PC-3 (cell line): ENCODE results near the gene KRTAP29-1. TPM values are rescaled to one million over a fixed set of nuclear protein-coding genes. Genes with fewer than 3 reads are reported as not detected.
A peak's percentile ranks its signal among the peaks of the same experiment; 100 is the strongest.

ENCODE experiments used
- ATAC-seq: fragments of 200-7000 bp; cut with Tn5 transposase; 2 replicates; pipeline ENCODE4 v1.9.1; 2020; ENCODE audit warnings: mild to moderate bottlenecking, moderate library complexity
- BruUV-seq: library from RNA; stranded (reverse); fragments of 400-500 nt; replicated peaks from 2 replicates; lab custom pipeline; 2021; lab: Mats Ljungman, UMichigan
- CTCF ChIA-PET: fragments of 300-600 bp; sonication (Branson Sonifier 250); formaldehyde crosslinking; loops from one replicate; lab custom pipeline; 2022; ENCODE audit warnings: antibody characterized with exemption; lab: Charles Lee
- POLR2A ChIA-PET: fragments of 300-600 bp; sonication (Branson Sonifier 250); formaldehyde crosslinking; loops from one replicate; lab custom pipeline; 2022; ENCODE audit warnings: antibody characterized with exemption; ENCODE audit not compliant: unreplicated experiment; lab: Charles Lee
- DNase-seq: peaks from one replicate; pipeline ENCODE4 v3.0.0-alpha.2; 2015
- H2AFZ ChIP-seq: fragments of 300-600 bp; sonication (generic); 2 replicates; pipeline ENCODE4 v1.6.0; 2016; ENCODE audit warnings: antibody characterized with exemption, low read length
- H3F3A ChIP-seq: fragments of 300-600 bp; sonication (generic); one replicate; pipeline ENCODE4 v1.6.0; 2017; ENCODE audit warnings: antibody characterized with exemption, low read length, control low read depth, mild to moderate bottlenecking; ENCODE audit not compliant: unreplicated experiment
- H3K27ac ChIP-seq: fragments of 300-600 bp; sonication (generic); 2 replicates; pipeline ENCODE4 v1.5.1; 2016; ENCODE audit warnings: mild to moderate bottlenecking, low read length
- H3K27me3 ChIP-seq: fragments of 300-600 bp; sonication (generic); 2 replicates; pipeline ENCODE4 v1.6.1; 2016; ENCODE audit warnings: low read length, mixed read lengths
- H3K36me3 ChIP-seq: fragments of 300-600 bp; sonication (generic); 2 replicates; pipeline ENCODE4 v1.6.1; 2016; ENCODE audit warnings: low read depth, mixed run types, low read length, mixed read lengths
- H3K4me1 ChIP-seq: fragments of 300-600 bp; sonication (generic); 2 replicates; pipeline ENCODE4 v1.5.1; 2016; ENCODE audit warnings: low read length; ENCODE audit not compliant: insufficient read depth
- H3K4me2 ChIP-seq: fragments of 300-600 bp; sonication (generic); 2 replicates; pipeline ENCODE4 v1.6.0; 2016; ENCODE audit warnings: low read length
- H3K4me3 ChIP-seq: fragments of 300-600 bp; sonication (generic); 2 replicates; pipeline ENCODE4 v1.5.1; 2016; ENCODE audit warnings: mild to moderate bottlenecking, low read length, mixed read lengths
- H3K79me2 ChIP-seq: fragments of 300-600 bp; sonication (generic); 2 replicates; pipeline ENCODE4 v1.6.1; 2017; ENCODE audit warnings: low read length, mixed read lengths
- H3K9ac ChIP-seq: fragments of 300-600 bp; sonication (generic); 2 replicates; pipeline ENCODE4 v1.6.0; 2016; ENCODE audit warnings: mild to moderate bottlenecking, low read length
- H3K9me2 ChIP-seq: fragments of 300-600 bp; sonication (generic); replicated peaks from 2 replicates; pipeline ENCODE4 v1.6.1; 2016; ENCODE audit warnings: mixed run types, low read length, mixed read lengths
- H3K9me3 ChIP-seq: fragments of 300-600 bp; sonication (generic); 2 replicates; pipeline ENCODE4 v1.6.1; 2016; ENCODE audit warnings: low read length, mixed read lengths
- H4K20me1 ChIP-seq: fragments of 300-600 bp; sonication (generic); 2 replicates; pipeline ENCODE4 v1.6.1; 2016; ENCODE audit warnings: low read length, mixed read lengths
- CTCF ChIP-seq: fragments of 300-600 bp; sonication (generic); conservative IDR thresholded peaks from 2 replicates; pipeline ENCODE4 v1.5.1; 2017; ENCODE audit warnings: antibody characterized with exemption, low read depth, mild to moderate bottlenecking, low read length
- EZH2 ChIP-seq: fragments of 300-600 bp; sonication (generic); IDR thresholded peaks from one replicate; pipeline ENCODE4 v1.6.1; 2017; ENCODE audit warnings: antibody characterized with exemption, mild to moderate bottlenecking, low read length; ENCODE audit not compliant: unreplicated experiment
- EZH2phosphoT487 ChIP-seq: fragments of 300-600 bp; sonication (generic); IDR thresholded peaks from 2 replicates; pipeline ENCODE4 v1.6.1; 2018; ENCODE audit warnings: mild to moderate bottlenecking, antibody characterized with exemption, low read length, borderline replicate concordance
- intact Hi-C: fragments of 100-400 bp; cut with micrococcal nuclease; formaldehyde crosslinking; loops from 2 replicates; pipeline ENCODE4 v1.9.0; 2023
- total RNA-seq: library from RNA; depleted of rRNA; stranded (reverse); fragments of >200 nt; gene quantifications from 2 replicates; pipeline ENCODE4 v1.2.3, GENCODE V29; 2014

The KRTAP29-1 gene
- total RNA-seq, 1 experiment from 2014 or later = not detected

- intact Hi-C loops = loop anchor here (1.0 to 10.0 kb wide), 7 partner anchors 173 to 517 kb away; no protein-coding TSS in a partner anchor
- ATAC-seq (peak; percentile 68; the same call in 1 of the 2 replicates), DNase-seq (peak; percentile 65)
- no TSS peak for BruUV-seq
- Histone ChIP-seq H3K27me3 (no peaks in the 10 kb centered on the region), H3K9ac (no peak overlapping the region), H3K79me2 (no peaks in the 10 kb centered on the region), H3K4me2 (no peak overlapping the region), H3F3A (no peaks in the 10 kb centered on the region), H3K36me3 (no peaks in the 10 kb centered on the region; the same call in 1 of the 2 replicates), H4K20me1 (no peaks in the 10 kb centered on the region), H3K4me1 (no peaks in the 10 kb centered on the region), H2AFZ (peak overlapping the region; percentile 51; the same call in 1 of the 2 replicates), H3K9me2 (no peaks in the 10 kb centered on the region), H3K27ac (no peak overlapping the region), H3K4me3 (no peak overlapping the region), H3K9me3 (0 out of 2 replicates have a peak, but pooled peaks cover 4% of the 10 kb centered on the region)
- POLR2A ChIA-PET = no interaction called here
- TF ChIP-seq EZH2phosphoT487 = no peak
- peak; percentile 69 for TF ChIP-seq CTCF
- TF ChIP-seq EZH2 = no peak
- CTCF ChIA-PET = interaction anchor here (0.6 to 1.3 kb wide), 8 partner anchors 110 to 660 kb away, joined by 3 to 6 read pairs (median 4); no protein-coding TSS in a partner anchor
Observed at GRCh38 chr17:41322094-41322902, 19.6 kb upstream of the KRTAP29-1 start.

GRCh38 chr17:41318231-41318630, 15.6 kb upstream of the KRTAP29-1 start:
- Histone ChIP-seq H3K4me1 (no peaks in the 10 kb centered on the region), H3K9me2 (no peaks in the 10 kb centered on the region), H3K4me3 (no peak overlapping the region), H3K36me3 (no peaks in the 10 kb centered on the region; the same call in 1 of the 2 replicates), H3K4me2 (no peak overlapping the region), H3K27ac (no peak overlapping the region), H3K27me3 (no peaks in the 10 kb centered on the region), H3F3A (no peaks in the 10 kb centered on the region), H3K9ac (no peak overlapping the region), H3K79me2 (no peaks in the 10 kb centered on the region), H3K9me3 (0 out of 2 replicates have a peak, but pooled peaks cover 4% of the 10 kb centered on the region), H2AFZ (no peak overlapping the region), H4K20me1 (no peaks in the 10 kb centered on the region)
- POLR2A ChIA-PET = no interaction called here
- intact Hi-C loops = no loop called here
- no TSS peak for BruUV-seq
- TF ChIP-seq EZH2 (no peak), CTCF (no peak), EZH2phosphoT487 (no peak)
- DNase-seq (no peak), ATAC-seq (no peak)
- CTCF ChIA-PET = no interaction called here
